Keratinocyte (primary cell): ENCODE data around the gene IFNGR1. TPM values are rescaled to one million over a fixed set of nuclear protein-coding genes. Genes with fewer than 3 reads are reported as not detected.

Source experiments
- DNase-seq: peaks from one replicate; pipeline ENCODE4 v3.0.0-alpha.2; 2011; ENCODE audit warnings: low read depth, missing footprints, low spot score
- FAIRE-seq: peaks from 2 replicates; lab custom pipeline; 2011; peaks lifted over from hg19 to GRCh38; lab: Jason Lieb, UNC
- H2AFZ ChIP-seq: 2 replicates; pipeline ENCODE4 v1.6.0; 2012; ENCODE audit warnings: low read length, control low read depth, inconsistent platforms; ENCODE audit not compliant: control insufficient read depth
- H3K27ac ChIP-seq: 2 replicates; pipeline ENCODE4 v1.5.1; 2011; ENCODE audit warnings: low read length; ENCODE audit not compliant: control insufficient read depth, insufficient read depth
- H3K27me3 ChIP-seq: 3 replicates; pipeline ENCODE4 v1.6.0; 2011; ENCODE audit warnings: low read length; ENCODE audit not compliant: control insufficient read depth, insufficient read depth; ENCODE audit errors: extremely low read depth
- H3K36me3 ChIP-seq, 2 experiments: 2 replicates in 1 of 2; 3 replicates in 1 of 2; pipeline ENCODE4 v1.5.1; 2011; ENCODE audit warnings: low read length in 2 of 2, mild to moderate bottlenecking in 1 of 2; ENCODE audit not compliant: control insufficient read depth in 2 of 2, insufficient read depth in 2 of 2; ENCODE audit errors: extremely low read depth in 1 of 2
- H3K4me1 ChIP-seq: 3 replicates; pipeline ENCODE4 v1.5.1; 2011; ENCODE audit warnings: low read length; ENCODE audit not compliant: control insufficient read depth, insufficient read depth; ENCODE audit errors: extremely low read depth
- H3K4me2 ChIP-seq: 3 replicates; pipeline ENCODE4 v1.6.0; 2011; ENCODE audit warnings: low read depth, low read length; ENCODE audit not compliant: control insufficient read depth, insufficient read depth; ENCODE audit errors: extremely low read depth
- H3K4me3 ChIP-seq, 3 experiments: fragments of 200-600 bp in 1 of 3; sonication (generic) in 1 of 3; 2 replicates in 2 of 3; 3 replicates in 1 of 3; pipeline ENCODE4 v1.5.1; 2011 to 2016; ENCODE audit warnings: low read length in 3 of 3, mild to moderate bottlenecking in 3 of 3, control low read depth in 2 of 3, inconsistent platforms in 1 of 3, low read depth in 1 of 3, mixed read lengths in 1 of 3, mixed run types in 1 of 3, moderate library complexity in 1 of 3; ENCODE audit not compliant: control insufficient read depth in 2 of 3, insufficient read depth in 2 of 3; ENCODE audit errors: extremely low read depth in 1 of 3
- H3K79me2 ChIP-seq: 2 replicates; pipeline ENCODE4 v1.6.0; 2012; ENCODE audit warnings: low read length; ENCODE audit not compliant: control insufficient read depth, insufficient read depth
- H3K9ac ChIP-seq: 3 replicates; pipeline ENCODE4 v1.6.0; 2011; ENCODE audit warnings: low read length; ENCODE audit not compliant: control insufficient read depth, insufficient read depth; ENCODE audit errors: extremely low read depth
- H3K9me1 ChIP-seq: 3 replicates; pipeline ENCODE4 v1.6.0; 2011; ENCODE audit warnings: low read length; ENCODE audit not compliant: control insufficient read depth, insufficient read depth; ENCODE audit errors: extremely low read depth
- H3K9me3 ChIP-seq: 2 replicates; pipeline ENCODE4 v1.5.1; 2012; ENCODE audit warnings: low read depth, low read length; ENCODE audit not compliant: control insufficient read depth
- H4K20me1 ChIP-seq: 3 replicates; pipeline ENCODE4 v1.6.0; 2011; ENCODE audit warnings: low read length; ENCODE audit not compliant: control insufficient read depth, insufficient read depth; ENCODE audit errors: extremely low read depth
- EZH2 ChIP-seq: IDR thresholded peaks from one replicate; pipeline ENCODE4 v1.6.1; 2012; ENCODE audit warnings: inconsistent platforms, mild to moderate bottlenecking, low read length, moderate library complexity
- dilution Hi-C: fragments of 300-500 bp; cut with MboI; formaldehyde crosslinking; loops from one replicate; pipeline ENCODE4 v1.7.0; 2020; ENCODE audit warnings: low sequenced_read_pairs; ENCODE audit not compliant: extremely low pct_ligation_motif_present
- polyA plus RNA-seq, 5 experiments: library from polyadenylated mRNA; depleted of rRNA in 3 of 5; stranded (reverse) in 3 of 5; stranded (forward) in 1 of 5; unstranded in 1 of 5; fragments of >200 nt; gene quantifications; 1 replicate in 1 of 5; 2 replicates in 3 of 5; 3 replicates in 1 of 5; pipeline versions ENCODE4 v1.2.1 to v1.2.3, GENCODE V29; 2011 to 2012; ENCODE audit warnings: missing spikeins in 2 of 5, low read depth in 1 of 5, low replicate concordance in 1 of 5
- TF ChIP-seq, protein P1 (sequence below), 3 experiments: IDR thresholded peaks in 1 of 3; conservative IDR thresholded peaks in 1 of 3; optimal IDR thresholded peaks in 1 of 3; 2 replicates in 2 of 3; 3 replicates in 1 of 3; pipeline versions ENCODE3 to v1.5.1; 2011; ENCODE audit warnings: low read length in 3 of 3, mild to moderate bottlenecking in 3 of 3, moderate library complexity in 2 of 3, control low read depth in 1 of 3, inconsistent platforms in 1 of 3; ENCODE audit not compliant: insufficient read depth in 2 of 3; ENCODE audit errors: extremely low read depth in 1 of 3

IFNGR1 gene
- polyA plus RNA-seq, 1 donor (not counting 4 experiments of a cell fraction or from before 2014, with no cell fraction given): 109 TPM

DNA sequence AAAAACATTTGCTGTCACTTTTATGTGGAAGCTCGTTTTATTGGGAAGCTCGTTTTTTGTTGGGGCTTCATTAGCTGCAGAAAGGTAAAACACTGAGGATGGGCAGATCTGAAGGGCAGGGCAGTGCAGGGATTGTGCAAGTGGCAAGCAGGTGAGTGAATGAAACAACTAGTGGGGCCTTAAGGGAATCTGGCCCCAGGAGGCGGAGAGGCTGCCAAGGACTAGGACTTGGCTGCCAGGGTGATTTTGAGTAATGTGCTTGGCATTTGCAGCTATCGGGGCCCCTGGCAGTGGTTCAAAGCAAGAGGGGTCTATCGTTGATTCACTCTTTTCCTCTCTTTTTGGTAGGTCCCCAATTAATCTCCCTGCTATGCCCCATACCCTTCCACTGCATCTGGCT is 57.2 kb downstream of the IFNGR1 start:
- Histone ChIP-seq H3K27ac (no peak overlapping the region), H4K20me1 (no peaks in the 10 kb centered on the region), H3K4me1 (peaks cover 42% of the 10 kb centered on the region), H3K4me2 (peak overlapping the region; percentile 9), H2AFZ (no peak overlapping the region), H3K4me3 (no peak overlapping the region), H3K9me3 (peaks cover 6% of the 10 kb centered on the region), H3K9me1 (no peaks in the 10 kb centered on the region), H3K79me2 (no peaks in the 10 kb centered on the region), H3K9ac (no peak overlapping the region), H3K27me3 (no peaks in the 10 kb centered on the region), H3K36me3 (no peaks in the 10 kb centered on the region)
- DNase-seq (no peak), FAIRE-seq (no peak)
- TF ChIP-seq, protein P1, sequence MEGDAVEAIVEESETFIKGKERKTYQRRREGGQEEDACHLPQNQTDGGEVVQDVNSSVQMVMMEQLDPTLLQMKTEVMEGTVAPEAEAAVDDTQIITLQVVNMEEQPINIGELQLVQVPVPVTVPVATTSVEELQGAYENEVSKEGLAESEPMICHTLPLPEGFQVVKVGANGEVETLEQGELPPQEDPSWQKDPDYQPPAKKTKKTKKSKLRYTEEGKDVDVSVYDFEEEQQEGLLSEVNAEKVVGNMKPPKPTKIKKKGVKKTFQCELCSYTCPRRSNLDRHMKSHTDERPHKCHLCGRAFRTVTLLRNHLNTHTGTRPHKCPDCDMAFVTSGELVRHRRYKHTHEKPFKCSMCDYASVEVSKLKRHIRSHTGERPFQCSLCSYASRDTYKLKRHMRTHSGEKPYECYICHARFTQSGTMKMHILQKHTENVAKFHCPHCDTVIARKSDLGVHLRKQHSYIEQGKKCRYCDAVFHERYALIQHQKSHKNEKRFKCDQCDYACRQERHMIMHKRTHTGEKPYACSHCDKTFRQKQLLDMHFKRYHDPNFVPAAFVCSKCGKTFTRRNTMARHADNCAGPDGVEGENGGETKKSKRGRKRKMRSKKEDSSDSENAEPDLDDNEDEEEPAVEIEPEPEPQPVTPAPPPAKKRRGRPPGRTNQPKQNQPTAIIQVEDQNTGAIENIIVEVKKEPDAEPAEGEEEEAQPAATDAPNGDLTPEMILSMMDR (optimal IDR thresholded peaks at IDR 0.05 in 1 of 3, IDR thresholded peaks at IDR 0.05 in 1 of 3, conservative IDR thresholded peaks at IDR 0.05 in 1 of 3; ENCODE audit: extremely low read depth in 1 of 3, insufficient read depth in 2 of 3, low read length in 3 of 3): no peak
- dilution Hi-C loops: no loop called here

DNA sequence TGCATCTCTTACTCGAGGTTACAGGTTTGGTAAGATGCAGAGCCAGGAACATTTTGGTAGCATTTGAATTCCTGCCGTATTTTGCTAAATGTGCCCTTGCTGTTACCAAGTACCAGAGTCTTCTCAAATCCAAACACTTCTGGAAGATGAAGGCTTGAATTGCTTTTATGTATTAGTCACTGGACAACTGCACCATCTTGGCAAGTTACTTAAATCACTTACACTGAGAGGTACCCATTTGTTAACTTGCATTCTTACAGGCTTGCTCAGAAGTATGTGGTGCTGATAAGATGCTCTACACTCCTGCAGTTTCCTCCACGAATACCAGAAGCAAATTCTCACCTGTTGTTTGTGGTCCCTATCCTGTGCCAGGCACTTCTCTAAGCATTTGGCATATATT is 58.4 kb downstream of the IFNGR1 start:
- Histone ChIP-seq H3K9ac (no peak overlapping the region), H2AFZ (no peak overlapping the region), H3K79me2 (no peaks in the 10 kb centered on the region), H3K4me2 (no peak overlapping the region), H3K9me1 (no peaks in the 10 kb centered on the region), H3K4me1 (peaks cover 53% of the 10 kb centered on the region), H3K36me3 (no peaks in the 10 kb centered on the region), H4K20me1 (no peaks in the 10 kb centered on the region), H3K4me3 (no peak overlapping the region), H3K27me3 (no peaks in the 10 kb centered on the region), H3K9me3 (peaks cover 6% of the 10 kb centered on the region), H3K27ac (no peak overlapping the region)
- DNase-seq: peak; percentile 49
- dilution Hi-C loops: no loop called here
- TF ChIP-seq, protein P1 (optimal IDR thresholded peaks at IDR 0.05 in 1 of 3, IDR thresholded peaks at IDR 0.05 in 1 of 3, conservative IDR thresholded peaks at IDR 0.05 in 1 of 3; ENCODE audit: extremely low read depth in 1 of 3, insufficient read depth in 2 of 3, low read length in 3 of 3): no peak
- TF ChIP-seq EZH2: no peak
- FAIRE-seq: peak; percentile 95
